H9 (cell line): Measurements from ENCODE around the gene OR4C6. TPM values are rescaled to one million over a fixed set of nuclear protein-coding genes. Genes with fewer than 3 reads are reported as not detected.

Source experiments
- DNase-seq: peaks from one replicate; pipeline ENCODE4 v3.0.0-alpha.2; 2017
- H2AFZ ChIP-seq: one replicate; pipeline ENCODE4 v1.6.1; 2013; ENCODE audit warnings: mild to moderate bottlenecking, low read length, control low read depth, moderate library complexity
- H2AK5ac ChIP-seq: 2 replicates; pipeline ENCODE4 v1.6.1; 2013; ENCODE audit warnings: low read length, control low read depth, mixed read lengths; ENCODE audit not compliant: insufficient read length
- H2BK120ac ChIP-seq: one replicate; pipeline ENCODE4 v1.6.1; 2013; ENCODE audit warnings: low read depth, mild to moderate bottlenecking, low read length, control low read depth, inconsistent platforms; ENCODE audit not compliant: poor library complexity, severe bottlenecking
- H2BK12ac ChIP-seq: 2 replicates; pipeline ENCODE4 v1.6.1; 2013; ENCODE audit warnings: low read length, control low read depth, mixed read lengths, low read depth; ENCODE audit not compliant: insufficient read length
- H2BK15ac ChIP-seq: 2 replicates; pipeline ENCODE4 v1.6.1; 2013; ENCODE audit warnings: low read depth, low read length, control low read depth
- H2BK20ac ChIP-seq: one replicate; pipeline ENCODE4 v1.6.1; 2013; ENCODE audit warnings: low read depth, mild to moderate bottlenecking, low read length, control low read depth, inconsistent platforms; ENCODE audit not compliant: poor library complexity, severe bottlenecking
- H2BK5ac ChIP-seq: 2 replicates; pipeline ENCODE4 v1.6.1; 2013; ENCODE audit warnings: low read length, control low read depth, mixed read lengths; ENCODE audit not compliant: insufficient read length
- H3K14ac ChIP-seq: 2 replicates; pipeline ENCODE4 v1.6.1; 2013; ENCODE audit warnings: low read length, control low read depth; ENCODE audit not compliant: insufficient read depth
- H3K18ac ChIP-seq: 2 replicates; pipeline ENCODE4 v1.6.1; 2013; ENCODE audit warnings: low read depth, mild to moderate bottlenecking, mixed read lengths, low read length, control low read depth; ENCODE audit not compliant: insufficient read length
- H3K23ac ChIP-seq: 2 replicates; pipeline ENCODE4 v1.6.1; 2013; ENCODE audit warnings: low read length, control low read depth, mixed read lengths, low read depth; ENCODE audit not compliant: insufficient read length
- H3K23me2 ChIP-seq: 2 replicates; pipeline ENCODE4 v1.6.1; 2013; ENCODE audit warnings: low read depth, mild to moderate bottlenecking, mixed read lengths, low read length, control low read depth; ENCODE audit not compliant: insufficient read length, poor library complexity, severe bottlenecking
- H3K27ac ChIP-seq: 2 replicates; pipeline ENCODE4 v1.5.1; 2013; ENCODE audit warnings: low read length, control low read depth, mixed read lengths, low read depth; ENCODE audit not compliant: insufficient read length
- H3K27me3 ChIP-seq: 2 replicates; pipeline ENCODE4 v1.6.1; 2013; ENCODE audit warnings: low read length, control low read depth, inconsistent platforms; ENCODE audit not compliant: insufficient read depth
- H3K4ac ChIP-seq: 2 replicates; pipeline ENCODE4 v1.6.1; 2013; ENCODE audit warnings: low read depth, mild to moderate bottlenecking, control low read depth, inconsistent platforms, low read length, moderate library complexity
- H3K4me1 ChIP-seq: 2 replicates; pipeline ENCODE4 v1.6.1; 2013; ENCODE audit warnings: low read length, control low read depth, inconsistent platforms; ENCODE audit not compliant: insufficient read depth
- H3K4me2 ChIP-seq: 2 replicates; pipeline ENCODE4 v1.6.1; 2013; ENCODE audit warnings: low read length, control low read depth, mixed read lengths; ENCODE audit not compliant: insufficient read length, insufficient read depth
- H3K56ac ChIP-seq: 2 replicates; pipeline ENCODE4 v1.6.1; 2013; ENCODE audit warnings: low read depth, mild to moderate bottlenecking, mixed read lengths, low read length, control low read depth; ENCODE audit not compliant: insufficient read length
- H3K79me1 ChIP-seq: 2 replicates; pipeline ENCODE4 v1.6.1; 2013; ENCODE audit warnings: low read depth, mild to moderate bottlenecking, moderate library complexity, low read length, control low read depth, inconsistent platforms; ENCODE audit not compliant: insufficient read depth, poor library complexity, severe bottlenecking
- H3K79me2 ChIP-seq: 2 replicates; pipeline ENCODE4 v1.6.1; 2013; ENCODE audit warnings: low read length, control low read depth, inconsistent platforms; ENCODE audit not compliant: insufficient read depth
- H3K9ac ChIP-seq: 2 replicates; pipeline ENCODE4 v1.6.1; 2013; ENCODE audit warnings: low read length, control low read depth, mixed read lengths; ENCODE audit not compliant: insufficient read length; ENCODE audit errors: extremely low read depth
- H3K9me3 ChIP-seq: one replicate; pipeline ENCODE4 v1.6.1; 2013; ENCODE audit warnings: low read depth, low read length, inconsistent platforms; ENCODE audit not compliant: control insufficient read depth
- H3T11ph ChIP-seq: one replicate; pipeline ENCODE4 v1.6.1; 2013; ENCODE audit warnings: mild to moderate bottlenecking, low read length, control low read depth, inconsistent platforms
- H4K20me1 ChIP-seq: one replicate; pipeline ENCODE4 v1.6.1; 2013; ENCODE audit not compliant: control insufficient read depth, insufficient read length, insufficient read depth
- H4K5ac ChIP-seq: 2 replicates; pipeline ENCODE4 v1.6.1; 2013; ENCODE audit warnings: low read depth, mild to moderate bottlenecking, mixed read lengths, low read length, control low read depth; ENCODE audit not compliant: insufficient read length
- H4K8ac ChIP-seq: replicated peaks from 2 replicates; pipeline ENCODE4 v1.6.1; 2013; ENCODE audit warnings: low read length, control low read depth, mixed read lengths, low read depth; ENCODE audit not compliant: insufficient read length
- H4K91ac ChIP-seq: 2 replicates; pipeline ENCODE4 v1.6.1; 2013; ENCODE audit warnings: low read depth, mild to moderate bottlenecking, moderate library complexity, mixed read lengths, low read length, control low read depth; ENCODE audit not compliant: insufficient read length
- H3K27ac Mint-ChIP-seq, 3 experiments: 2 replicates in 2 of 3; 3 replicates in 1 of 3; pipeline ENCODE4 v1.8.0; 2020 to 2021; ENCODE audit warnings: mixed read lengths in 3 of 3, mild to moderate bottlenecking in 1 of 3, moderate library complexity in 1 of 3
- H3K27me3 Mint-ChIP-seq: 2 replicates; pipeline ENCODE4 v1.8.0; 2021; ENCODE audit warnings: low read depth, mild to moderate bottlenecking, moderate library complexity, mixed read lengths
- H3K36me3 Mint-ChIP-seq, 3 experiments: 2 replicates in 2 of 3; 3 replicates in 1 of 3; pipeline ENCODE4 v1.8.0; 2020 to 2021; ENCODE audit warnings: low read depth in 3 of 3, mixed read lengths in 3 of 3; ENCODE audit not compliant: insufficient read depth in 1 of 3
- H3K4me1 Mint-ChIP-seq, 2 experiments: 2 replicates each; pipeline ENCODE4 v1.8.0; 2020; ENCODE audit warnings: mixed read lengths in 2 of 2
- H3K4me3 Mint-ChIP-seq, 2 experiments: 2 replicates in 1 of 2; 3 replicates in 1 of 2; pipeline ENCODE4 v1.8.0; 2020 to 2021; ENCODE audit warnings: mild to moderate bottlenecking in 2 of 2, mixed read lengths in 2 of 2, moderate library complexity in 1 of 2
- H3K9me3 Mint-ChIP-seq, 2 experiments: 2 replicates in 1 of 2; 3 replicates in 1 of 2; pipeline ENCODE4 v1.8.0; 2020; ENCODE audit warnings: mild to moderate bottlenecking in 2 of 2, mixed read lengths in 2 of 2, moderate library complexity in 1 of 2
- WGBS: extraction: QIAGEN DNeasy Blood & Tissue Kit; methylation state at CpG from one replicate; pipeline ENCODE4 v1.1.7; 2013; ENCODE audit warnings: missing lambda C conversion rate, low lambda C conversion rate, mixed read lengths; ENCODE audit not compliant: insufficient read length; ENCODE audit errors: extremely low coverage; 5-methylcytosine and 5-hydroxymethylcytosine counted together
- total RNA-seq: library from RNA; stranded (reverse); gene quantifications from 2 replicates; pipeline ENCODE4 v1.2.1, GENCODE V29; 2021
- TF ChIP-seq, protein P1 (sequence below): fragments of 200-600 bp; sonication (generic); conservative IDR thresholded peaks from 3 replicates; pipeline ENCODE4 v1.8.0; 2021; ENCODE audit warnings: antibody characterized with exemption, mild to moderate bottlenecking

Gene OR4C6
- total RNA-seq, 1 experiment from 2014 or later, result not detected

DNA sequence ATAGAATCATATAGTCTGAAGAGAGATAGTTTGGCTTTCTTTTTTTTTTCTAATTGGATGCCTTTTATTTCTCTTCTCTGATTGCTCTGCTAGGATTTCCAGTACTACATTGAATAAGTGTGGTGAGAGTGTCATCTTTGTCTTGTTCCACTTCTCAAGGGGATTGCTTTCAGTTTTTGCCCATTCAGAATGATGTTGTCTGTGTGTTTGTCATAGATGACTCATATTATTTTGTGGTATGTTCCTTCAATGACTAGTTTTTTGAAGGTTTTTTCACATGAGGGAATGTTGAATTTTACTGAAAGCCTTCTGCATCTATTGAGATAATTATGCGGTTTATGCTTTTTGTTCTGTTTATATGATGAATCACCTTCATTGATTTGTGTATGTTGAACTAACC, 37.5 kb upstream of the OR4C6 start:
- no CpG with 5 or more reads among the region's 1 CpG for WGBS
- TF ChIP-seq, protein P1, sequence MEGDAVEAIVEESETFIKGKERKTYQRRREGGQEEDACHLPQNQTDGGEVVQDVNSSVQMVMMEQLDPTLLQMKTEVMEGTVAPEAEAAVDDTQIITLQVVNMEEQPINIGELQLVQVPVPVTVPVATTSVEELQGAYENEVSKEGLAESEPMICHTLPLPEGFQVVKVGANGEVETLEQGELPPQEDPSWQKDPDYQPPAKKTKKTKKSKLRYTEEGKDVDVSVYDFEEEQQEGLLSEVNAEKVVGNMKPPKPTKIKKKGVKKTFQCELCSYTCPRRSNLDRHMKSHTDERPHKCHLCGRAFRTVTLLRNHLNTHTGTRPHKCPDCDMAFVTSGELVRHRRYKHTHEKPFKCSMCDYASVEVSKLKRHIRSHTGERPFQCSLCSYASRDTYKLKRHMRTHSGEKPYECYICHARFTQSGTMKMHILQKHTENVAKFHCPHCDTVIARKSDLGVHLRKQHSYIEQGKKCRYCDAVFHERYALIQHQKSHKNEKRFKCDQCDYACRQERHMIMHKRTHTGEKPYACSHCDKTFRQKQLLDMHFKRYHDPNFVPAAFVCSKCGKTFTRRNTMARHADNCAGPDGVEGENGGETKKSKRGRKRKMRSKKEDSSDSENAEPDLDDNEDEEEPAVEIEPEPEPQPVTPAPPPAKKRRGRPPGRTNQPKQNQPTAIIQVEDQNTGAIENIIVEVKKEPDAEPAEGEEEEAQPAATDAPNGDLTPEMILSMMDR, result no peak
- no peak overlapping the region for H3T11ph ChIP-seq

More for the DNA sequence above, 37.5 kb upstream of the OR4C6 start:
- no peak overlapping the region for H4K5ac ChIP-seq
- H2BK20ac ChIP-seq, result no peak overlapping the region
- H4K91ac ChIP-seq, result no peak overlapping the region
- H2BK5ac ChIP-seq, result no peak overlapping the region
- no peaks in the 10 kb centered on the region; the same call in 1 of the 2 replicates for H3K27me3 Mint-ChIP-seq
- H4K20me1 ChIP-seq, result no peaks in the 10 kb centered on the region
- H3K36me3 Mint-ChIP-seq, result peaks cover 0 to 2% (median 0%) of the 10 kb centered on the region in 3 experiments; a peak in 3 of 7 replicates
- H3K4ac ChIP-seq, result no peak overlapping the region
- H3K27ac Mint-ChIP-seq, result no peak overlapping the region
- no peaks in the 10 kb centered on the region for H3K4me1 Mint-ChIP-seq
- H3K4me1 ChIP-seq, result no peaks in the 10 kb centered on the region
- no peak overlapping the region for H3K56ac ChIP-seq
- no peak overlapping the region for H3K4me2 ChIP-seq
- peaks cover 14% of the 10 kb centered on the region for H3K9me3 ChIP-seq
- H3K23ac ChIP-seq, result no peak overlapping the region
- no peak overlapping the region for H2BK12ac ChIP-seq
- no peak overlapping the region for H3K4me3 Mint-ChIP-seq
- no peaks in the 10 kb centered on the region for H3K79me2 ChIP-seq
- H4K8ac ChIP-seq, result no peak overlapping the region
- no peak overlapping the region for H3K9ac ChIP-seq
- no peaks in the 10 kb centered on the region for H3K27me3 ChIP-seq
- H2BK15ac ChIP-seq, result no peak overlapping the region
- H2BK120ac ChIP-seq, result no peak overlapping the region
- DNase-seq, result no peak
- no peak overlapping the region for H3K18ac ChIP-seq
- H2AFZ ChIP-seq, result no peak overlapping the region
- H3K27ac ChIP-seq, result no peak overlapping the region
- H3K23me2 ChIP-seq, result no peaks in the 10 kb centered on the region
- H2AK5ac ChIP-seq, result no peak overlapping the region
- H3K79me1 ChIP-seq, result no peaks in the 10 kb centered on the region
- peaks cover 73 to 75% of the 10 kb centered on the region in 2 experiments for H3K9me3 Mint-ChIP-seq
- no peak overlapping the region for H3K14ac ChIP-seq
